CD4-positive, alpha-beta T cell treated with Interferon alpha-2 for 1 hour (primary cell): ENCODE measurements around the gene RUNX1.

Experiments used
- DNase-seq, 2 donors: peaks; one replicate each; pipeline ENCODE4 v3.0.0-alpha.2; 2020 to 2022

Gene RUNX1

GRCh38 chr21:34840693-34841092 is 208.4 kb downstream of the RUNX1 start:
- DNase-seq, result no peak

- DNase-seq, result no peak
Observed at GRCh38 chr21:34838956-34839820, 209.9 kb downstream of the RUNX1 start.

- no peak for DNase-seq
Observed at GRCh38 chr21:34836933-34837505, 212.1 kb downstream of the RUNX1 start.

GRCh38 chr21:34836103-34836932 is 212.8 kb downstream of the RUNX1 start:
- DNase-seq, result peak in 1 of 2 donors; percentile 56

GRCh38 chr21:34835526-34835925 is 213.6 kb downstream of the RUNX1 start:
- peak in 1 of 2 donors; percentile 12 for DNase-seq

- no peak for DNase-seq
Observed at GRCh38 chr21:34834852-34835501, 214.1 kb downstream of the RUNX1 start.

GRCh38 chr21:34834290-34834689 is 214.8 kb downstream of the RUNX1 start:
- no peak for DNase-seq

- DNase-seq, result no peak
Observed at GRCh38 chr21:34833465-34833864, 215.6 kb downstream of the RUNX1 start.

- DNase-seq, result no peak
Observed at GRCh38 chr21:34830386-34831170, 218.5 kb downstream of the RUNX1 start.

- no peak for DNase-seq
Observed at GRCh38 chr21:34827445-34828235, 221.5 kb downstream of the RUNX1 start.

- DNase-seq, result no peak
Observed at GRCh38 chr21:34826836-34827235, 222.3 kb downstream of the RUNX1 start.

GRCh38 chr21:34825948-34826548 is 223.1 kb downstream of the RUNX1 start:
- DNase-seq, result no peak

GRCh38 chr21:34825101-34825500 is 224.0 kb downstream of the RUNX1 start:
- no peak for DNase-seq

GRCh38 chr21:34824314-34824713 is 224.8 kb downstream of the RUNX1 start:
- no peak for DNase-seq

GRCh38 chr21:34822942-34823341 is 226.2 kb downstream of the RUNX1 start:
- no peak for DNase-seq

- DNase-seq, result no peak
Observed at GRCh38 chr21:34822168-34822567, 226.9 kb downstream of the RUNX1 start.

GRCh38 chr21:34821717-34822116 is 227.4 kb downstream of the RUNX1 start:
- DNase-seq, result no peak

- no peak for DNase-seq
Observed at GRCh38 chr21:34820051-34820450, 229.1 kb downstream of the RUNX1 start.

- DNase-seq, result no peak
Observed at GRCh38 chr21:34819357-34819999, 229.6 kb downstream of the RUNX1 start.

GRCh38 chr21:34818662-34819158 is 230.4 kb downstream of the RUNX1 start:
- no peak for DNase-seq
